OCI-LY3 (cell line): ENCODE data around the gene HS6ST2.

Experiments
- H2AFZ ChIP-seq: fragments of 200-600, 300-600 bp; shearing (Covaris generic); 2 replicates; pipeline ENCODE4 v1.6.0; 2014; ENCODE audit warnings: antibody characterized with exemption, low read depth, low read length
- H3K27ac ChIP-seq: fragments of 200-600, 300-600 bp; sonication (generic); 2 replicates; pipeline ENCODE4 v1.5.1; 2014; ENCODE audit warnings: mild to moderate bottlenecking, low read length, moderate library complexity, mixed read lengths
- H3K27me3 ChIP-seq: fragments of 200-600, 300-600 bp; sonication (generic); 2 replicates; pipeline ENCODE4 v1.6.1; 2014; ENCODE audit warnings: low read depth, low read length, mixed read lengths
- H3K36me3 ChIP-seq: fragments of 200-600, 300-600 bp; sonication (generic); replicated peaks from 2 replicates; pipeline ENCODE3; 2014; ENCODE audit warnings: low read depth, low read length, mixed read lengths
- H3K4me1 ChIP-seq: fragments of 300-600, 200-600 bp; sonication (generic); 2 replicates; pipeline ENCODE4 v1.6.1; 2014; ENCODE audit warnings: low read length, mixed read lengths
- H3K4me2 ChIP-seq: fragments of 200-600, 300-600 bp; sonication (generic); 2 replicates; pipeline ENCODE4 v1.6.1; 2014; ENCODE audit warnings: low read length, mixed read lengths
- H3K4me3 ChIP-seq: fragments of 300-600, 200-600 bp; sonication (generic); 2 replicates; pipeline ENCODE4 v1.5.1; 2014; ENCODE audit warnings: antibody characterized with exemption, mild to moderate bottlenecking, low read length, moderate library complexity
- H3K79me2 ChIP-seq: fragments of 300-600, 200-600 bp; shearing (Covaris generic); 2 replicates; pipeline ENCODE4 v1.6.1; 2014; ENCODE audit warnings: mild to moderate bottlenecking, low read length, mixed read lengths
- H3K9ac ChIP-seq: fragments of 300-600, 200-600 bp; shearing (Covaris generic); 2 replicates; pipeline ENCODE4 v1.6.0; 2014; ENCODE audit warnings: mild to moderate bottlenecking, low read length, moderate library complexity
- H3K9me3 ChIP-seq: fragments of 200-600, 300-600 bp; shearing (Covaris generic); 2 replicates; pipeline ENCODE4 v1.6.1; 2014; ENCODE audit warnings: low read length, mixed read lengths; ENCODE audit not compliant: insufficient read depth
- H4K20me1 ChIP-seq: fragments of 200-600, 300-600 bp; sonication (generic); 2 replicates; pipeline ENCODE4 v1.6.1; 2016; ENCODE audit warnings: low read length, mixed read lengths; ENCODE audit not compliant: insufficient read depth
- CTCF ChIP-seq: fragments of 200-600, 300-600 bp; sonication (generic); IDR thresholded peaks from 2 replicates; pipeline ENCODE4 v1.5.1; 2014; ENCODE audit warnings: antibody characterized with exemption, low read length, low read depth
- EZH2phosphoT487 ChIP-seq: fragments of 200-600 bp; shearing (Covaris generic); IDR thresholded peaks from 2 replicates; pipeline ENCODE4 v1.6.1; 2018; ENCODE audit warnings: antibody characterized with exemption, mixed run types, low read depth

HS6ST2 gene

GRCh38 chrX:132730726-132731125, 227.7 kb downstream of the HS6ST2 start:
- H3K27me3 ChIP-seq = no peaks in the 10 kb centered on the region
- no peak overlapping the region for H3K27ac ChIP-seq
- no peak overlapping the region for H3K4me2 ChIP-seq
- H2AFZ ChIP-seq = no peak overlapping the region
- no peak overlapping the region for H3K9ac ChIP-seq
- no peak for TF ChIP-seq CTCF
- TF ChIP-seq EZH2phosphoT487 = no peak
- no peaks in the 10 kb centered on the region for H3K79me2 ChIP-seq
- no peak overlapping the region for H3K4me3 ChIP-seq
- H3K9me3 ChIP-seq = no peaks in the 10 kb centered on the region
- H3K4me1 ChIP-seq = peaks cover 35% of the 10 kb centered on the region
- H4K20me1 ChIP-seq = no peaks in the 10 kb centered on the region
- no peaks in the 10 kb centered on the region for H3K36me3 ChIP-seq

GRCh38 chrX:132730266-132730665, 228.2 kb downstream of the HS6ST2 start:
- Histone ChIP-seq H3K9me3 (no peaks in the 10 kb centered on the region), H3K27me3 (no peaks in the 10 kb centered on the region), H3K4me3 (no peak overlapping the region), H3K4me2 (no peak overlapping the region), H3K9ac (no peak overlapping the region), H3K36me3 (no peaks in the 10 kb centered on the region), H3K79me2 (no peaks in the 10 kb centered on the region), H2AFZ (no peak overlapping the region), H3K4me1 (peaks cover 35% of the 10 kb centered on the region), H4K20me1 (no peaks in the 10 kb centered on the region), H3K27ac (no peak overlapping the region)
- no peak for TF ChIP-seq CTCF

- H3K9me3 ChIP-seq = no peaks in the 10 kb centered on the region
- H3K36me3 ChIP-seq = no peaks in the 10 kb centered on the region
- no peak overlapping the region for H3K9ac ChIP-seq
- H3K4me2 ChIP-seq = no peak overlapping the region
- H2AFZ ChIP-seq = no peak overlapping the region
- H3K27ac ChIP-seq = no peak overlapping the region
- H3K27me3 ChIP-seq = no peaks in the 10 kb centered on the region
- TF ChIP-seq EZH2phosphoT487 (no peak), CTCF (no peak)
- H3K79me2 ChIP-seq = no peaks in the 10 kb centered on the region
- no peaks in the 10 kb centered on the region for H4K20me1 ChIP-seq
- H3K4me1 ChIP-seq = peaks cover 27% of the 10 kb centered on the region
- H3K4me3 ChIP-seq = no peak overlapping the region
Observed at GRCh38 chrX:132728296-132728695, 230.1 kb downstream of the HS6ST2 start.

GRCh38 chrX:132718431-132718958, 239.9 kb downstream of the HS6ST2 start:
- H3K4me3 ChIP-seq = no peak overlapping the region
- H2AFZ ChIP-seq = no peak overlapping the region
- no peaks in the 10 kb centered on the region for H3K9me3 ChIP-seq
- TF ChIP-seq EZH2phosphoT487 (no peak), CTCF (no peak)
- no peaks in the 10 kb centered on the region for H3K36me3 ChIP-seq
- no peaks in the 10 kb centered on the region for H3K27me3 ChIP-seq
- no peaks in the 10 kb centered on the region for H4K20me1 ChIP-seq
- H3K27ac ChIP-seq = no peak overlapping the region
- no peak overlapping the region for H3K9ac ChIP-seq
- H3K4me1 ChIP-seq = peaks cover 4% of the 10 kb centered on the region; the same call in 1 of the 2 replicates
- H3K4me2 ChIP-seq = no peak overlapping the region
- no peaks in the 10 kb centered on the region for H3K79me2 ChIP-seq
